A673 (cell line): ENCODE results near the gene CLEC10A.

Experiments
- CTCF ChIP-seq: fragments of 300-800, 200-600 bp; sonication (generic); conservative IDR thresholded peaks from 2 replicates; pipeline ENCODE4 v1.5.1; 2017; ENCODE audit warnings: low read depth, mild to moderate bottlenecking, antibody characterized with exemption, low read length, moderate library complexity, mixed read lengths
- EZH2 ChIP-seq: fragments of 200-600 bp; sonication (generic); IDR thresholded peaks from 2 replicates; pipeline ENCODE4 v1.6.1; 2017; ENCODE audit warnings: borderline replicate concordance, low read depth, mild to moderate bottlenecking, mixed read lengths, antibody characterized with exemption, low read length; ENCODE audit not compliant: poor library complexity, severe bottlenecking

- TF ChIP-seq EZH2, result no peak
- TF ChIP-seq CTCF, result no peak
These were observed 51.0 kb downstream of the CLEC10A start for GRCh38 chr17:7029096-7029495.
